Measurements from ENCODE around the gene SLC2A5. TPM values are rescaled to one million over a fixed set of nuclear protein-coding genes. Genes with fewer than 3 reads are reported as not detected.

The SLC2A5 gene
- total and polyA plus RNA-seq, 2 of the 4 experiments (the other 2 are of a cell fraction) = 0.03 to 0.18 TPM

DNA sequence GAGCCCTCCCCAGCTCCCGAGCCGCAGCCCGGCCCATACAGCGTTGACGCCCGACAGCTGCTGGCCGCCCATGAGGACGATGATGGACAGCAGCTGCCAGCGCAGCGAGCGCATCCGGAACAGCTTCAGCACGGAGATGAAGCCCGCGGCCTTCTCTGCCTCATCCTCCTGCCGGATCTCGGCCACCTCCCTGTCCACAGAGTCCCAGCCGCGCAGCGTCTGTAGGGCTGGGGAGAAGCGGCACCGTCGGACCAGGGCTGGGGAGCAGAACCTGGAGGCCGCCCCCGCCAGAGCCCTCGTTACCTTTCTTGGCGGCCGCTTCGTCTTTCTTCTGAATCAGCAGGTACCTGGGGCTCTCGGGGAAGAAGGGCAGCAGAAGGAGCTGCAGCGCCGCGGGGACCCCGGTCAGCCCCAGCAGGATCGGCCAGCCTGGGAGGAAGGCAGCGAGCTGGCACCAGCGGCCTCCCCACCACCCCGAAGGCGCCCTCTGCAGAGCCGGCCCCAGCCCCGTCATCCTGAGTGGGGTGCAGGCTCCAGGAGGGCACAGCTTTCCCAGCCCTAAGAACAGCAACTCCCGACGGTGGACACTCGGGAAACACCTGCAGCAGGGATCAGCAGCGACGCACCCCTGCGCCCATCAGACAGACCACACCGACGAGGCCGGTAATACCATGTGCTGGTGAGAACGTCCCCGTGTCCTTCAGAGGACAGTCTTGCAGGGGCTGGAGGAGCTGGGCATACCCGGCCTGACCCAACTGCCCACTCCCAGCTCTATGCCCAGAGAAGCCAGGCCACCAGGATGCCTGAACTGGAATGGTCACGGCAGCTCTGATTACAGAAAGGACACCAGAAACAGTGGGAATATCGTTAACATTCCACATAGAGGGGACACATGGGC lies 29.4 kb downstream of the SLC2A5 start:
- TF ChIP-seq RAD21 (IDR thresholded peaks at IDR 0.05; ENCODE audit: low read length) = no peak
- TF ChIP-seq RCOR1 (IDR thresholded peaks at IDR 0.05; ENCODE audit: insufficient replicate concordance, low read length) = no peak
- no peak for TF ChIP-seq SMC3 (IDR thresholded peaks at IDR 0.05; ENCODE audit: low read depth, low read length)
- TF ChIP-seq MXI1 (IDR thresholded peaks at IDR 0.05; ENCODE audit: borderline replicate concordance, low read depth, low read length) = no peak
- no peak for TF ChIP-seq RFX5 (IDR thresholded peaks at IDR 0.05; ENCODE audit: low read depth, low read length)
- no peak for TF ChIP-seq POLR2A (IDR thresholded peaks at IDR 0.05; ENCODE audit: low read depth, low read length)
- TF ChIP-seq, protein P1, sequence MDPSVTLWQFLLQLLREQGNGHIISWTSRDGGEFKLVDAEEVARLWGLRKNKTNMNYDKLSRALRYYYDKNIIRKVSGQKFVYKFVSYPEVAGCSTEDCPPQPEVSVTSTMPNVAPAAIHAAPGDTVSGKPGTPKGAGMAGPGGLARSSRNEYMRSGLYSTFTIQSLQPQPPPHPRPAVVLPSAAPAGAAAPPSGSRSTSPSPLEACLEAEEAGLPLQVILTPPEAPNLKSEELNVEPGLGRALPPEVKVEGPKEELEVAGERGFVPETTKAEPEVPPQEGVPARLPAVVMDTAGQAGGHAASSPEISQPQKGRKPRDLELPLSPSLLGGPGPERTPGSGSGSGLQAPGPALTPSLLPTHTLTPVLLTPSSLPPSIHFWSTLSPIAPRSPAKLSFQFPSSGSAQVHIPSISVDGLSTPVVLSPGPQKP (IDR thresholded peaks at IDR 0.05; ENCODE audit: borderline replicate concordance, low read depth, low read length) = no peak
- TF ChIP-seq FOS (IDR thresholded peaks at IDR 0.05; ENCODE audit: low read depth, low read length) = no peak
- no peak for TF ChIP-seq MAFK (IDR thresholded peaks at IDR 0.05; ENCODE audit: low read depth, low read length)
- TF ChIP-seq CEBPB (IDR thresholded peaks at IDR 0.05; ENCODE audit: low read depth, low read length) = no peak
- TF ChIP-seq BHLHE40 (IDR thresholded peaks at IDR 0.05; ENCODE audit: low read depth, low read length) = no peak
- TF ChIP-seq, protein P2, sequence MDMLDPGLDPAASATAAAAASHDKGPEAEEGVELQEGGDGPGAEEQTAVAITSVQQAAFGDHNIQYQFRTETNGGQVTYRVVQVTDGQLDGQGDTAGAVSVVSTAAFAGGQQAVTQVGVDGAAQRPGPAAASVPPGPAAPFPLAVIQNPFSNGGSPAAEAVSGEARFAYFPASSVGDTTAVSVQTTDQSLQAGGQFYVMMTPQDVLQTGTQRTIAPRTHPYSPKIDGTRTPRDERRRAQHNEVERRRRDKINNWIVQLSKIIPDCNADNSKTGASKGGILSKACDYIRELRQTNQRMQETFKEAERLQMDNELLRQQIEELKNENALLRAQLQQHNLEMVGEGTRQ (IDR thresholded peaks at IDR 0.05; ENCODE audit: low read depth, low read length) = no peak
- no peak overlapping the region for H2BK5ac ChIP-seq (ENCODE audit: low read depth, low read length, poor library complexity, severe bottlenecking)
- no peak overlapping the region for H3K56ac ChIP-seq (ENCODE audit: extremely low read depth, insufficient read depth, low read length)
- no peak for DNase-seq
- no peak overlapping the region for H2BK120ac ChIP-seq (ENCODE audit: low read depth, low read length)
- intact Hi-C loops (cut with micrococcal nuclease) = no loop called here
- in situ Hi-C loops (cut with MboI; ENCODE audit: low sequenced_read_pairs) = no loop called here
- no peaks in the 10 kb centered on the region for H3K4me1 ChIP-seq (ENCODE audit: control insufficient read depth, insufficient read depth, low read length)
- H4K20me1 ChIP-seq (ENCODE audit: insufficient read depth, low read length) = no peaks in the 10 kb centered on the region
- no peaks in the 10 kb centered on the region for H3K79me1 ChIP-seq (ENCODE audit: low read depth in 1 of 2, low read length in 2 of 2)
- no peak overlapping the region for H3K9ac ChIP-seq (ENCODE audit: low read depth, low read length)
- H4K91ac ChIP-seq (ENCODE audit: insufficient read depth, low read depth, low read length) = no peak overlapping the region
- H3K4me3 ChIP-seq (ENCODE audit: insufficient read depth, low read depth, low read length) = no peak overlapping the region
- peak; percentile 27; the same call in 1 of the 2 replicates for ATAC-seq (ENCODE audit: low read depth)
- no peak overlapping the region for H3K4ac ChIP-seq (ENCODE audit: low read depth, low read length)
- H2AFZ ChIP-seq (replicated peaks; ENCODE audit: low read length, poor library complexity) = peak overlapping the region; percentile 58
- WGBS, 2 experiments (ENCODE audit: extremely low coverage in 2 of 2, insufficient read length in 1 of 2) = 53% methylated on average over 27 of the region's 55 CpGs; no CpG with 5 or more reads in 1 of the 2 experiments
- H3K9me3 ChIP-seq (ENCODE audit: control insufficient read depth, insufficient read depth, low read length) = peaks cover 9% of the 10 kb centered on the region
- no TSS peak for BruUV-seq (replicated peaks)
- dilution Hi-C loops (cut with HindIII; ENCODE audit: low sequenced_read_pairs, unreplicated experiment) = no loop called here
- H4K5ac ChIP-seq (ENCODE audit: low read depth, low read length) = no peak overlapping the region
- ChIA-PET CTCF (interaction anchor here (0.6 kb wide), 1 partner anchor 34 kb away, joined by 3 read pairs; no protein-coding TSS in a partner anchor), POLR2A (ENCODE audit: unreplicated experiment) (no interaction called here)
- no peak overlapping the region for H3K18ac ChIP-seq (ENCODE audit: low read depth, low read length)
- no peak overlapping the region for H2BK15ac ChIP-seq (ENCODE audit: low read depth, low read length)
- H3K27me3 ChIP-seq (ENCODE audit: control insufficient read depth, insufficient read depth, low read length) = peaks cover 47% of the 10 kb centered on the region
- no peak overlapping the region for H4K8ac ChIP-seq (ENCODE audit: low read depth in 2 of 2, low read length in 2 of 2)
- H3K9me1 ChIP-seq (ENCODE audit: insufficient read depth, low read length) = no peaks in the 10 kb centered on the region
- H3K23ac ChIP-seq (ENCODE audit: low read depth, low read length) = no peak overlapping the region
- no peak overlapping the region for H3K27ac ChIP-seq (ENCODE audit: insufficient read depth, low read length)
- H3K36me3 ChIP-seq (ENCODE audit: control insufficient read depth, insufficient read depth, low read length) = no peaks in the 10 kb centered on the region
- H3K14ac ChIP-seq (replicated peaks; ENCODE audit: low read depth, low read length) = no peak overlapping the region
- no peak overlapping the region for H2BK20ac ChIP-seq (ENCODE audit: low read depth, low read length)
- H3K4me2 ChIP-seq (ENCODE audit: low read depth, low read length) = no peak overlapping the region
- H2AK9ac ChIP-seq (replicated peaks; ENCODE audit: low read depth, low read length, poor library complexity) = no peak overlapping the region
- H2AK5ac ChIP-seq (ENCODE audit: low read depth, low read length) = no peak overlapping the region
